HepG2 (cell line): ENCODE results near the gene MTX3.

Source experiments
- CSRNP2 ChIP-seq: sonication (generic); formaldehyde crosslinking; conservative IDR thresholded peaks from 2 replicates; pipeline ENCODE4 v1.8.0; 2022; ENCODE audit warnings: low read depth, missing genetic modification reagents
- CTCF ChIP-seq: sonication (generic); formaldehyde crosslinking; IDR thresholded peaks from 2 replicates; pipeline ENCODE4 v1.5.0; 2020; ENCODE audit warnings: mild to moderate bottlenecking, missing genetic modification reagents, moderate library complexity
- EZH2 ChIP-seq: conservative IDR thresholded peaks from 2 replicates; pipeline ENCODE4 v1.6.1; 2012; ENCODE audit warnings: mild to moderate bottlenecking, low read depth, low read length, moderate library complexity
- FOSL2 ChIP-seq: sonication (generic); formaldehyde crosslinking; IDR thresholded peaks from 2 replicates; pipeline ENCODE4 v1.4.0; 2020; ENCODE audit warnings: missing genetic modification reagents
- GTF2F1 ChIP-seq: fragments of 150-350 bp; IDR thresholded peaks from 2 replicates; pipeline ENCODE4 v1.6.1; 2014; ENCODE audit warnings: low read length
- IRF9 ChIP-seq: sonication (generic); formaldehyde crosslinking; IDR thresholded peaks from 2 replicates; pipeline ENCODE4 v1.8.0; 2022; ENCODE audit warnings: missing genetic modification reagents, mild to moderate bottlenecking, borderline replicate concordance
- KLF6 ChIP-seq: IDR thresholded peaks from 2 replicates; pipeline ENCODE4 v1.8.0; 2016; ENCODE audit warnings: missing biosample characterization, missing genetic modification reagents
- NPAS2 ChIP-seq: sonication (generic); formaldehyde crosslinking; IDR thresholded peaks from 2 replicates; pipeline ENCODE4 v1.8.0; 2022; ENCODE audit warnings: mild to moderate bottlenecking, missing genetic modification reagents, borderline replicate concordance
- POLR2A ChIP-seq, 2 experiments: IDR thresholded peaks; 2 replicates each; pipeline ENCODE4 v1.6.1; 2011; ENCODE audit warnings: low read depth in 2 of 2, low read length in 2 of 2, mild to moderate bottlenecking in 1 of 2, moderate library complexity in 1 of 2; ENCODE audit not compliant: insufficient read depth in 1 of 2
- RAD21 ChIP-seq: fragments of 450-650 bp; formaldehyde crosslinking; IDR thresholded peaks from 2 replicates; pipeline ENCODE4 v1.5.0; 2020; ENCODE audit warnings: mild to moderate bottlenecking
- ZMYM3 ChIP-seq: sonication (generic); formaldehyde crosslinking; IDR thresholded peaks from 2 replicates; pipeline ENCODE4 v1.5.1; 2020; ENCODE audit warnings: mild to moderate bottlenecking, missing genetic modification reagents
- ZNF644 ChIP-seq: IDR thresholded peaks from 2 replicates; pipeline ENCODE4 v1.6.1; 2016; ENCODE audit warnings: low read depth
- ZNF747 ChIP-seq: sonication (generic); formaldehyde crosslinking; IDR thresholded peaks from 2 replicates; pipeline ENCODE4 v1.8.1; 2023; ENCODE audit warnings: missing genetic modification reagents, mild to moderate bottlenecking, borderline replicate concordance

DNA sequence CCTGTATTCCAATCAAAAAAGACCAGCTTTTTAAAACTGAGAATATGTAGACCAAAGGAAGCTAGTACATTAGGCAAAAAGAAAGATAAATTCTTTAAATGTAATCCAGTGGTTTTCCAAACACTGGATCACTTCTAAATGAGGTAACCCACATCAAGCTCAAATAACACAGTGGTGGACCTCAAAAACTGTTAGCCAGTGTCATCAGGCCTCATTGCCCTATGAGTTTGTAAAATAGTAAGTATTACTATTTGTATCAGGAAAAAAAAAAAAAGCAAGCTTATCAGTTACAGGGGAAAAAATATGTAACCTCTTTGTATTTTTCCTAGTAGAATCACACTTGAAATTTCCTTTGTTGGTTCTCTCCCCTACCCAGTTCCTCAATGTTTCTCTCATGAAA lies 6.7 kb downstream of the MTX3 start:
- TF ChIP-seq NPAS2 (CRISPR knock-in tag) (no peak), GTF2F1 (no peak), ZNF747 (CRISPR knock-in tag) (no peak), CTCF (CRISPR knock-in tag) (no peak), CSRNP2 (CRISPR knock-in tag) (no peak), KLF6 (CRISPR knock-in tag) (no peak), FOSL2 (CRISPR knock-in tag) (no peak), EZH2 (no peak), ZMYM3 (CRISPR knock-in tag) (no peak), IRF9 (CRISPR knock-in tag) (no peak), ZNF644 (CRISPR knock-in tag) (no peak), RAD21 (CRISPR knock-in tag) (no peak), POLR2A (IDR thresholded peaks at IDR 0.05; ENCODE audit: insufficient read depth in 1 of 2, low read depth in 2 of 2, low read length in 2 of 2) (no peak)
